K562 (cell line): Measurements from ENCODE around the gene LUC7L3.

Source experiments
- ARNT ChIP-seq, 2 experiments: fragments of 450-650 bp; IDR thresholded peaks; 2 replicates each; pipeline ENCODE4 v1.6.1; 2016; ENCODE audit warnings: mild to moderate bottlenecking in 1 of 2
- EP300 ChIP-seq: IDR thresholded peaks from 2 replicates; pipeline ENCODE4 v1.6.1; 2012; ENCODE audit warnings: low read length, improper control_type of control experiment
- FOXP4 ChIP-seq: sonication (generic); formaldehyde crosslinking; IDR thresholded peaks from 2 replicates; pipeline ENCODE4 v1.8.0; 2022; ENCODE audit warnings: mild to moderate bottlenecking, missing genetic modification reagents, borderline replicate concordance
- JUND ChIP-seq, 2 experiments: IDR thresholded peaks; 2 replicates in 1 of 2; 3 replicates in 1 of 2; pipeline ENCODE4 v1.6.1; 2011; ENCODE audit warnings: borderline replicate concordance in 2 of 2, low read depth in 2 of 2, low read length in 2 of 2, improper control_type of control experiment in 1 of 2, missing biosample characterization in 1 of 2, missing genetic modification characterization in 1 of 2, missing genetic modification reagents in 1 of 2
- LEF1 ChIP-seq: fragments of 450-650 bp; IDR thresholded peaks from 2 replicates; pipeline ENCODE4 v1.6.1; 2016; ENCODE audit warnings: mild to moderate bottlenecking
- MAFK ChIP-seq: IDR thresholded peaks from 2 replicates; pipeline ENCODE4 v1.6.1; 2011; ENCODE audit warnings: low read length, improper control_type of control experiment
- RCOR1 ChIP-seq, 2 experiments: IDR thresholded peaks; 2 replicates each; pipeline ENCODE4 v1.6.1; 2012; ENCODE audit warnings: low read depth in 2 of 2, low read length in 2 of 2, borderline replicate concordance in 1 of 2, improper control_type of control experiment in 1 of 2
- TEAD4 ChIP-seq, 2 experiments: sonication (generic) in 1 of 2; formaldehyde crosslinking in 1 of 2; IDR thresholded peaks; 2 replicates each; pipeline versions ENCODE4 v1.6.1 to v1.8.0; 2012 to 2022; ENCODE audit warnings: borderline replicate concordance in 1 of 2, inconsistent platforms in 1 of 2, low read length in 1 of 2, mild to moderate bottlenecking in 1 of 2, missing genetic modification reagents in 1 of 2
- TGIF2 ChIP-seq: sonication (generic); formaldehyde crosslinking; IDR thresholded peaks from 2 replicates; pipeline ENCODE4 v1.8.1; 2022; ENCODE audit warnings: mild to moderate bottlenecking, missing genetic modification reagents, moderate library complexity
- YBX1 ChIP-seq: fragments of 450-650 bp; IDR thresholded peaks from 2 replicates; pipeline ENCODE4 v1.7.1; 2016; ENCODE audit warnings: mild to moderate bottlenecking
- TF ChIP-seq, protein P1 (sequence below), 3 experiments: IDR thresholded peaks in 2 of 3; conservative IDR thresholded peaks in 1 of 3; 2 replicates each; pipeline ENCODE4 v1.5.1; 2011 to 2012; ENCODE audit warnings: low read length in 3 of 3, mild to moderate bottlenecking in 3 of 3, control low read depth in 2 of 3, improper control_type of control experiment in 1 of 3, inconsistent platforms in 1 of 3, low read depth in 1 of 3, mixed read lengths in 1 of 3, moderate library complexity in 1 of 3; ENCODE audit not compliant: insufficient read depth in 2 of 3

- TF ChIP-seq ARNT (IDR thresholded peaks at IDR 0.05), result peak in 1 of 2 experiments; percentile 40; a peak in 1 of 4 replicates
- TF ChIP-seq RCOR1 (IDR thresholded peaks at IDR 0.05; ENCODE audit: borderline replicate concordance in 1 of 2, low read depth in 2 of 2, low read length in 2 of 2), result peak in 1 of 2 experiments; percentile 32; a peak in 1 of 4 replicates
- peak; percentile 28; the same call in 1 of the 2 replicates for TF ChIP-seq EP300
- TF ChIP-seq TEAD4 (IDR thresholded peaks at IDR 0.05; ENCODE audit: low read length), result peak; percentile 48
- peak; percentile 90 for TF ChIP-seq TEAD4 (CRISPR knock-in tag; IDR thresholded peaks at IDR 0.05; ENCODE audit: borderline replicate concordance)
- 0 out of 2 replicates have a peak, but pooled peaks have one; percentile 26 for TF ChIP-seq FOXP4
- TF ChIP-seq, protein P1, sequence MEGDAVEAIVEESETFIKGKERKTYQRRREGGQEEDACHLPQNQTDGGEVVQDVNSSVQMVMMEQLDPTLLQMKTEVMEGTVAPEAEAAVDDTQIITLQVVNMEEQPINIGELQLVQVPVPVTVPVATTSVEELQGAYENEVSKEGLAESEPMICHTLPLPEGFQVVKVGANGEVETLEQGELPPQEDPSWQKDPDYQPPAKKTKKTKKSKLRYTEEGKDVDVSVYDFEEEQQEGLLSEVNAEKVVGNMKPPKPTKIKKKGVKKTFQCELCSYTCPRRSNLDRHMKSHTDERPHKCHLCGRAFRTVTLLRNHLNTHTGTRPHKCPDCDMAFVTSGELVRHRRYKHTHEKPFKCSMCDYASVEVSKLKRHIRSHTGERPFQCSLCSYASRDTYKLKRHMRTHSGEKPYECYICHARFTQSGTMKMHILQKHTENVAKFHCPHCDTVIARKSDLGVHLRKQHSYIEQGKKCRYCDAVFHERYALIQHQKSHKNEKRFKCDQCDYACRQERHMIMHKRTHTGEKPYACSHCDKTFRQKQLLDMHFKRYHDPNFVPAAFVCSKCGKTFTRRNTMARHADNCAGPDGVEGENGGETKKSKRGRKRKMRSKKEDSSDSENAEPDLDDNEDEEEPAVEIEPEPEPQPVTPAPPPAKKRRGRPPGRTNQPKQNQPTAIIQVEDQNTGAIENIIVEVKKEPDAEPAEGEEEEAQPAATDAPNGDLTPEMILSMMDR (IDR thresholded peaks at IDR 0.05 in 2 of 3, conservative IDR thresholded peaks at IDR 0.05 in 1 of 3; ENCODE audit: insufficient read depth in 2 of 3, low read depth in 1 of 3, low read length in 3 of 3), result peak in 1 of 3 experiments; percentile 3; a peak in 1 of 6 replicates
- peak; percentile 37; the same call in 1 of the 2 replicates for TF ChIP-seq JUND (IDR thresholded peaks at IDR 0.05; ENCODE audit: borderline replicate concordance, low read depth, low read length)
- TF ChIP-seq JUND (tag; IDR thresholded peaks at IDR 0.05; ENCODE audit: borderline replicate concordance, low read depth, low read length), result no peak; the same call in 2 of the 3 replicates
- TF ChIP-seq LEF1, result no peak
- no peak for TF ChIP-seq TGIF2 (CRISPR knock-in tag)
- no peak for TF ChIP-seq MAFK
- no peak for TF ChIP-seq YBX1
Observed at GRCh38 chr17:50719144-50719923, at the start of gene LUC7L3.
